ENCODE data around the gene KCNK15.

Gene KCNK15

DNA sequence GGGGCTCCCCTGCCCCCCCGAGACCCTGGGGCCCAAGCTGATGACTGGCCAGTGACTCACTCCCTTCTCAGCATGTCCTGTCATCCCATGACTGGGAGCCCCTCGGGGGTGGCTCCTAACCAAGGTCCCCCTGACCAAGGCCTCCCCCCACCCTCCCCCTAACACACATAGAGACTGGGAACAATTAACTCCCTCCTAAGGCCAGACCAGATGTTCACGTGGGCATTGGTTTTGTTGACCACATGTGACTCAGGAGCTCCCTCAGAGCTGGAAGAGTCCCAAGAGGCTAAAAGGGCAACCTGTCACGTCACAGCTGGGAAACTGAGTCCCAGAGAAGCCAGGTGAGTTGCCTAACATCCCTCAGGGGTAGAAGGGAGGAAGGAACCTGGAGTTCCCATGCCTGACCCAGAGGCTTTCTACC lies 41.1 kb upstream of the KCNK15 start:
- H3K36me3 ChIP-seq (ENCODE audit: control insufficient read depth, insufficient read depth, low read length) = no peaks in the 10 kb centered on the region
- H3K27ac ChIP-seq (ENCODE audit: low read depth, low read length) = no peak overlapping the region
- H3K9me3 ChIP-seq (ENCODE audit: control insufficient read depth, insufficient read depth, low read length) = no peaks in the 10 kb centered on the region
- H3K9ac ChIP-seq (ENCODE audit: low read depth, low read length) = no peak overlapping the region
- H3K4me1 ChIP-seq (ENCODE audit: control insufficient read depth, insufficient read depth, low read length) = peaks cover 12% of the 10 kb centered on the region
- no peak overlapping the region for H3K4me3 ChIP-seq (ENCODE audit: low read depth, low read length)
- no peaks in the 10 kb centered on the region for H3K27me3 ChIP-seq (ENCODE audit: control insufficient read depth, insufficient read depth, low read length)

DNA sequence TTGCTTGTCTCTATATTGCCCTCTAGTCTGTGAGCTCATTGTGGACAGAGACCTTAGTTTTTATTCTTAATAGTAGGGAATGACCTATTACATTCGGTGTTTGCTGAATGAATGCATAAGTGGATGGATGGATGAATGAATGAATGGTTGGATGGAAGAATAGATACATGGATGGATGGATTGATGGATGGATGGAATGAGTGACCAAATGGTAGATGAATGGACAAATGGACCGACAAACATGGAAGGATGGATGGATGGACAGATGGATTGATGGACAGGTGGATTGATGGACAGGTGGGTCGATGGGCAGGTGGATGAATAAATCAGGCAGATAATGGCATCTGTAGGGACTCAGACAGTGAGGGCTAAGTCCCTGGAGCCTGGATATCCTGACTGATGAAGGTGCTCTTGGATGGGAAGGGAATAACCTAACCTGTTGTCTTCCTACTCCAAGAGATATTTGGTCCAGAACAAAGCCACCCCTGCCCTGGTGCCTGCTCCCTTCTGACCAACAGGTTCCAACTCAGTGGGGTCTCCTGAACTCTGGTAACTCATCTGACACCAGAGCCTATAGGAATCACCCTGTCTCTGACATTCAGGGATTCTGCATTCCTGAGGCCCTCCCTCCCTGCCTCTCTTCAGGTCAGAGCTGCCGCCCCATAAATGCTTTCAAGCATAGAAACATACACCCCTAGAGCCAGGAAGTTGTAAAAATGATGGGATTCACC lies 40.1 kb upstream of the KCNK15 start:
- Histone ChIP-seq H3K27ac (ENCODE audit: low read depth, low read length) (no peak overlapping the region), H3K36me3 (ENCODE audit: control insufficient read depth, insufficient read depth, low read length) (no peaks in the 10 kb centered on the region), H3K4me3 (ENCODE audit: low read depth, low read length) (no peak overlapping the region), H3K4me1 (ENCODE audit: control insufficient read depth, insufficient read depth, low read length) (peaks cover 12% of the 10 kb centered on the region), H3K27me3 (ENCODE audit: control insufficient read depth, insufficient read depth, low read length) (no peaks in the 10 kb centered on the region), H3K9ac (ENCODE audit: low read depth, low read length) (no peak overlapping the region), H3K9me3 (ENCODE audit: control insufficient read depth, insufficient read depth, low read length) (no peaks in the 10 kb centered on the region)

DNA sequence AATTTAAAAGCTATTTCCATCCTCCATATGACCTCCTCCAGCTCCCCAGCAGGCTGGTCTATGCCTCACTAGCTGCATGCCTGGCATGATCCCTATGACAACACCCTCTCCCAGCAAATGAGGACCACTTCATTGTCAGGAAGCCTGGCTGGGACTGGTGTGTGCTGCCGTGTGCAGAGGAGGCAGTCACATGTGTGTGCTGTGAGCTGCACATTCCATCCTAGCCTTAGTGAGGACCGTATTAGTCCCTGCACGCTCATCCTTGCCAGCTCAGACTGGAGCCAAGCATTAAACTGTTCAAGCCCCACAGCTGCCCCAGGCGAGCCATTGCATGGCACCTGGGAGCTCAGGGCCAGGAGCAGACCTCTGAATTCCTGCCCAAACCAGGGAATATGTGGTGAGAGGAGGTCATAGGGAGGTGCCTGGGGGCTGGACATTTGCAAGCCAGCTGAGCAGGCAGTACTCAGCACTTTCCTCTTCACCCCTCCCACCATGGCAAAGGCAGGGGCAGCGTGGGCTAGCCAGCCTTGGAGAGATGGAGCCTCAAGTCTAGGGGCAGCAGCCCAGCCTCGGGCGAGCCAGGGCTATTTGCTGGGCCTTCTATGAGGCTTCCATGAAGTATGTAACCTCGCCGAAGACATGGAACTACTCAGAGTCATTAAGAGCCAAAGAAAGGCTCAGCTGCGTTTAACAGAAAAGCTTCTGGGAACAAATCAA lies 39.2 kb upstream of the KCNK15 start:
- H3K27me3 ChIP-seq (ENCODE audit: control insufficient read depth, insufficient read depth, low read length) = no peaks in the 10 kb centered on the region
- peaks cover 4% of the 10 kb centered on the region for H3K4me1 ChIP-seq (ENCODE audit: control insufficient read depth, insufficient read depth, low read length)

DNA sequence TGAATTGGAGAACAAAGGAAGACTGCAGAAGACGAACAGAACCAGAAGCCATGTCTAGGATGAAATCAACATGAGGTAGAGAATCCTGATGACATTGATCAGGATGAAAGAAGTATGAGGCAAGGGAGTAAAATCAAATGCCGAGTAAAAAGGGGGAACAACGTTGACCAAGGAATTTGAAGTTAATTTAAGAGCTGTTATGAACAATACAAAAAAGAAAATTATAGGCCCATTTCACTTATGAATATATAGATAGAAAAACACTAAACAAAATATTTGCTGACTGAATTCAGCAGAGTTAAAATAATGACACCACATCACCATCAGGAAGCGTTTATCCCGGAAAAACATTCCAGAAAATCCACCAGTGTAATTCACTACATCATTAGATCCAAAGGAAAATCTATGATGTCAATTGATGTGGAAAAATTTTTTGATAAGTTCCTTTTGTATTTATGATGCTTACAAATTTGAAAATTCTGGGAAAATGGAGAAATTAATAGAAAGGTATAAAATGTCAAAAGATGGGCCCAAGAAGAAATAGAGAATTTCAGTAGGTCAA lies 38.6 kb upstream of the KCNK15 start:
- H3K27ac ChIP-seq (ENCODE audit: low read depth, low read length) = no peak overlapping the region
- no peaks in the 10 kb centered on the region for H3K4me1 ChIP-seq (ENCODE audit: control insufficient read depth, insufficient read depth, low read length)
- no peak overlapping the region for H3K9ac ChIP-seq (ENCODE audit: low read depth, low read length)
- H3K36me3 ChIP-seq (ENCODE audit: control insufficient read depth, insufficient read depth, low read length) = no peaks in the 10 kb centered on the region
- H3K27me3 ChIP-seq (ENCODE audit: control insufficient read depth, insufficient read depth, low read length) = no peaks in the 10 kb centered on the region
- H3K9me3 ChIP-seq (ENCODE audit: control insufficient read depth, insufficient read depth, low read length) = no peaks in the 10 kb centered on the region
- no peak overlapping the region for H3K4me3 ChIP-seq (ENCODE audit: low read depth, low read length)

More for the DNA sequence above, 39.2 kb upstream of the KCNK15 start:
- no peaks in the 10 kb centered on the region for H3K9me3 ChIP-seq (ENCODE audit: control insufficient read depth, insufficient read depth, low read length)
- H3K9ac ChIP-seq (ENCODE audit: low read depth, low read length) = no peak overlapping the region
- no peak overlapping the region for H3K4me3 ChIP-seq (ENCODE audit: low read depth, low read length)
- H3K36me3 ChIP-seq (ENCODE audit: control insufficient read depth, insufficient read depth, low read length) = no peaks in the 10 kb centered on the region
- no peak overlapping the region for H3K27ac ChIP-seq (ENCODE audit: low read depth, low read length)

DNA sequence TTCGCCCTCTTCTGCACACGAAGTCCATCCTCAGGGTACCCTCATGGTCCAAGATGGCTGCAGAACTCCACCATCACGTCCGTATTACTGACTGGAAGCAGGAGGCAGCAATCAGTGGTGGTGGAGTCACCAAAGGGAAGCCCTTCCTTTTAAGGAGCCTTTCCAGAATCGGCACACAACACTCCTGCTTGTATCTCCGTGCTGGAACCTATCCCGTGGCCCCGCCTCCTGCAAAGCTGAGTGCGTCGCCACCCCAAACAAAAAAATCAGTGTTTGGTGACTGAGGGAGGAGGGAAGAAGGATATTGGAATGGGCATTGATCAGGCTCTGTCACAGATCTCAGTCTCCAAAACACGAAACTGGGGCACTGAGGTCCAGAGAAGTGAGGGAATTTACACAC lies 36.3 kb upstream of the KCNK15 start:
- no peak overlapping the region for H3K4me3 ChIP-seq (ENCODE audit: low read depth, low read length)
- no peaks in the 10 kb centered on the region for H3K27me3 ChIP-seq (ENCODE audit: control insufficient read depth, insufficient read depth, low read length)
- no peak overlapping the region for H3K9ac ChIP-seq (ENCODE audit: low read depth, low read length)
- no peaks in the 10 kb centered on the region for H3K9me3 ChIP-seq (ENCODE audit: control insufficient read depth, insufficient read depth, low read length)
- H3K27ac ChIP-seq (ENCODE audit: low read depth, low read length) = no peak overlapping the region
- no peaks in the 10 kb centered on the region for H3K4me1 ChIP-seq (ENCODE audit: control insufficient read depth, insufficient read depth, low read length)
- H3K36me3 ChIP-seq (ENCODE audit: control insufficient read depth, insufficient read depth, low read length) = no peaks in the 10 kb centered on the region

DNA sequence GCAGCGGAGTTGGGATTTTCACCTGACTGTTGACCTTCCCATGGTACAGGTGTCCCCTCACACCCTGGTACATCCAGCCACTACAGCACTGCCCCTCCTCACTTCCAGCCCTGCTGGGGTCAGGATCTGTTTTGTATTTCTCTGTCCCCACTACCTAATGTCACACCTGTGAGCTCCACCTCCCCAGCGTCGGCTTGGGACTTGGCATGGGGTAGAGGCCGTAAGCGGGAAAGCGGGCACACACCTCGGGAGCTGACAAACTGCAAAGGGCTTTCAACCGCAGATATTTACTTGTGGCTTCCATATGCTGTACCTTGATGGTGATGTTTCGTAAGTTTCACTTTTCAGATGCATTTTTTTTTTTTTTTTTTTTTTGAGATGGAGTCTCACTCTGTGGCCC lies 35.9 kb upstream of the KCNK15 start:
- Histone ChIP-seq H3K4me1 (ENCODE audit: control insufficient read depth, insufficient read depth, low read length) (no peaks in the 10 kb centered on the region), H3K27me3 (ENCODE audit: control insufficient read depth, insufficient read depth, low read length) (no peaks in the 10 kb centered on the region), H3K36me3 (ENCODE audit: control insufficient read depth, insufficient read depth, low read length) (no peaks in the 10 kb centered on the region), H3K4me3 (ENCODE audit: low read depth, low read length) (no peak overlapping the region), H3K27ac (ENCODE audit: low read depth, low read length) (no peak overlapping the region), H3K9me3 (ENCODE audit: control insufficient read depth, insufficient read depth, low read length) (no peaks in the 10 kb centered on the region), H3K9ac (ENCODE audit: low read depth, low read length) (no peak overlapping the region)

DNA sequence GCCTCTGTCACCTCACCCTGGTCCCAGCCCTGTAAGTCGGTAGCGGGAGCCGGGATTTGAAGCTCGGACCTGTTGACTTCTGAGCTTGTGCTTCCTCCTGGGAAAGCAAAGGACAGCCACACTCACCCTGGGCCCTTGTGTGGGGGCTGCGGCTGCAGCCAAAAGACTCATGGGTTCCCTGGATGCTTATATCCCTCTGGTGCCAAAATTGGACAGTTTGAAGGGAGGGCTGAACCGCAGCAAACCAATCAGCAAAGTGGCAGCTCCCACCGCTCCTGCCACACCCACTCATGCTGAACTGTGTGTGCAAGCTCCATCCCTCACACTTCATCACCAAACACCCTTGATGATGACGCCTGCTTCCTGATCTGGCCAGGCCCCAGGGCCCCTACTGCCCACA lies 34.4 kb upstream of the KCNK15 start:
- Histone ChIP-seq H3K4me3 (ENCODE audit: low read depth, low read length) (no peak overlapping the region), H3K27me3 (ENCODE audit: control insufficient read depth, insufficient read depth, low read length) (no peaks in the 10 kb centered on the region), H3K9me3 (ENCODE audit: control insufficient read depth, insufficient read depth, low read length) (no peaks in the 10 kb centered on the region), H3K9ac (ENCODE audit: low read depth, low read length) (no peak overlapping the region), H3K36me3 (ENCODE audit: control insufficient read depth, insufficient read depth, low read length) (no peaks in the 10 kb centered on the region), H3K4me1 (ENCODE audit: control insufficient read depth, insufficient read depth, low read length) (no peaks in the 10 kb centered on the region), H3K27ac (ENCODE audit: low read depth, low read length) (no peak overlapping the region)

DNA sequence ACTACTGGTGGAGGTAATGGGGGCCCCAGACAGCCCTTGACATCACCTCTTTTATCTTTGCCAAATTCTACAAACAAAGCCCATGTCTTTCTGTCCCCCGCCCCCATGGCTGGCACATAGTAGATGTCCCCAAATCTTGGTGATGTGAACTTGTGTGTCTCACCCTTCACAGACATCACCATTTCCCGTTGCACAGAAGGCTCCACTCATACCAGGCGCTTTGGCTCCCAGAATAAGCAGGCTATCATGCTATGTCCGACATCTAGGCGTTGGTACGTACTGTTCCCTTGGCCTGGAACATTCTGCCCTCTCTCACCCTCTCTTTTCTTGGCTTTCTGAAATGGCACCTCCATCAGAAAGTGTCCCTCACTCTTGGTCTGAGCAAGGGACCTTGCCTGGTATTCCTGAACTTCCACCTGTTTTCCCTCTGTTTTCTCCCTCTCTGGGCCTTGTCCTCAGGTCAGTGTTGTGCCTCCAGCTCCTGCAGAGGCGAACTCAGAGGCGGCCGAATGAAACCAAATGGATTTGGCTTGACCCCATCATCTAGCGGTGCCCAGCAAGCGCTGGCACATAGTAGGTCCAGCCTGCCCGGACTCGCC lies 31.5 kb upstream of the KCNK15 start:
- H3K36me3 ChIP-seq (ENCODE audit: control insufficient read depth, insufficient read depth, low read length) = no peaks in the 10 kb centered on the region
- no peaks in the 10 kb centered on the region for H3K4me1 ChIP-seq (ENCODE audit: control insufficient read depth, insufficient read depth, low read length)
- no peaks in the 10 kb centered on the region for H3K27me3 ChIP-seq (ENCODE audit: control insufficient read depth, insufficient read depth, low read length)
- no peaks in the 10 kb centered on the region for H3K9me3 ChIP-seq (ENCODE audit: control insufficient read depth, insufficient read depth, low read length)
- no peak overlapping the region for H3K9ac ChIP-seq (ENCODE audit: low read depth, low read length)
- H3K4me3 ChIP-seq (ENCODE audit: low read depth, low read length) = no peak overlapping the region
- H3K27ac ChIP-seq (ENCODE audit: low read depth, low read length) = no peak overlapping the region

DNA sequence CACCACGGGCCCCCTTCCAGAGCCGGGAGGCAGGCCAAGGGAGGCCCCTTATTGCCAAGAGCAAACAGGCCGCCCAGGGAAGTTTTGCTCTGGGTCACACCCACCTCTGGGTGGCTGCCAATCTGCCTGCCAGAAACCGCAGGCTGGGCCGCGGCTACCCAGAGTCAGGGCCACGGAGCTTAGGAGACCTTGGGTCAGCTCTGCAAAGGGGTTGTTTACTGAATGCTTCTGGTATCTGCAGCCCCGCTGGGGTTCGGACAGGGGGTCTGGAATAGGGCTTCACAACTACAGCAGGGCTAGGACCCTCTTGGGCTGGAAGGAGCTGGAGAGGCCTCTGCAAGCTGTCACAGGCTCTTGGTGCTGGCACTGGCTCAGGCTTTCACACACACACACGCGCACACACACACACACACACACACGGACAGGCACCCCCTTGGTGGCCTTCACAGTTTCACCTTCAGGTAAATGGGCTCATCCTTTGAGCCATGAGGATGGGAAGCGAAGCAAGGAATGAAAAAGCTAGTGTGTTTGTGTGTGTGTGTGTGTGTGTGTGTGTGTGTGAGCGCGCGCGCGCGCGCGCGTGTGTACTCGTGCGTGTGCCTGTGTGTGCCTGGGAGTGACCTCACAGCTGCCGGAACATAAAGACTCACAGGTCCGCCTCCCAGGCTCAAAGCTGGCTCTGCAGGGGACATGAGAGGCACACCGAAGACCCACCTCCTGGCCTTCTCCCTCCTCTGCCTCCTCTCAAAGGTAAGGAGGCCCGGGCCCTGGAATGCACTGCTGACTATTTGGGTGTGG lies 30.8 kb upstream of the KCNK15 start, which contains the start of gene CCN5:
Gene CCN5, plus strand, starts transcription at position 669 of the 798 bp plus-strand sequence. Its CDS starts 22 bp downstream, at position 691.
- no peak within 1 kb of the TSS for H3K4me3 ChIP-seq (ENCODE audit: low read depth, low read length)
- H3K27me3 ChIP-seq (ENCODE audit: control insufficient read depth, insufficient read depth, low read length) = no peaks in the 10 kb centered on the region
- H3K4me1 ChIP-seq (ENCODE audit: control insufficient read depth, insufficient read depth, low read length) = no peaks in the 10 kb centered on the region
- no peaks in the 10 kb centered on the region for H3K36me3 ChIP-seq (ENCODE audit: control insufficient read depth, insufficient read depth, low read length)
- no peak within 1 kb of the TSS for H3K9ac ChIP-seq (ENCODE audit: low read depth, low read length)
- no peak within 1 kb of the TSS for H3K27ac ChIP-seq (ENCODE audit: low read depth, low read length)
- no peaks in the 10 kb centered on the region for H3K9me3 ChIP-seq (ENCODE audit: control insufficient read depth, insufficient read depth, low read length)

DNA sequence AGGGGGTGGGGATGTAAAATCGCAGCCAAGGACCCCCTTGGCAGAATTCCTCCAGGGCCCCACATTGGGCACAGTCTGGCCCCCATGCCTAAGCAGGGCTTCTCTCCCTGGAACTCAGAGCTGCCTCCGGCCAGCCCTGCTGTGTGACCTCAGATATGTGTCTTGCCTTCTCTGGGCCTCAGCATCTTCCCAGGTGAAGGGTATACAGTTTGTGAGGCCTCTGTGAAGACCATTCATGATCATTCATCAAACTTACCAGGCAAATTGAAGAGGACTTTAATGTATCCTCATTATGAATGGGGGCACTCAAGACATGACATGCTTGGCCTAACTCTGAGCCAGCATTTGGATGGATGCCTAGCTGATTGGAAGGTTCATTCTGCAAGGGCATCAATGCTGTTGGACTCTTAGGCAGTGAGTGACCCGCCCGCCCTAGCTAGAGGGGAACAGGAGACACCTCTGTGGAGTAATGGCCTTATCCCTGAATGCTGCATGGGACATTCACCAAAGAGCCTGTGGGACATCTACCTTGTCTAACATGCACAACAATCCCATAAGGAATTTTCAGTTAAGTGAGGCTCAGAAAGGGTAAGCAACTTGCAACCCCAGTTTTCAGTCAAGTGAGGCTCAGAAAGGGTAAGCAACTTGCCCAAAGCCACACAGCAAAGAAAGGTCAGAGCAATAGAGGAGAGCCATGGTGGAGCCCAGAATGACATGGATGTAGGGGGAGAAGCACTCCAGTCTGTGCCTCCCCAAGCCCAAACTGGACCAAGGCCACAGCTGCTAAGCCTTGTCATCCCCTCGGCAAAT lies 30.0 kb upstream of the KCNK15 start:
- Histone ChIP-seq H3K9ac (ENCODE audit: low read depth, low read length) (no peak overlapping the region), H3K4me1 (ENCODE audit: control insufficient read depth, insufficient read depth, low read length) (no peaks in the 10 kb centered on the region), H3K9me3 (ENCODE audit: control insufficient read depth, insufficient read depth, low read length) (no peaks in the 10 kb centered on the region), H3K27ac (ENCODE audit: low read depth, low read length) (no peak overlapping the region), H3K4me3 (ENCODE audit: low read depth, low read length) (no peak overlapping the region), H3K27me3 (ENCODE audit: control insufficient read depth, insufficient read depth, low read length) (no peaks in the 10 kb centered on the region), H3K36me3 (ENCODE audit: control insufficient read depth, insufficient read depth, low read length) (no peaks in the 10 kb centered on the region)
